HepG2 (cell line): ENCODE measurements around the gene ZNF524. TPM values are rescaled to one million over a fixed set of nuclear protein-coding genes. Genes with fewer than 3 reads are reported as not detected.

Experiments used
- AKAP8 ChIP-seq: sonication (generic); formaldehyde crosslinking; IDR thresholded peaks from 2 replicates; pipeline ENCODE4 v1.5.1; 2020; ENCODE audit warnings: mild to moderate bottlenecking, missing genetic modification reagents
- EP300 ChIP-seq, 3 experiments: sonication (generic) in 1 of 3; formaldehyde crosslinking in 1 of 3; IDR thresholded peaks; 2 replicates each; pipeline versions ENCODE4 v1.5.1 to v1.6.1; 2011 to 2020; ENCODE audit warnings: low read depth in 2 of 3, low read length in 2 of 3, borderline replicate concordance in 1 of 3, improper control_type of control experiment in 1 of 3, mild to moderate bottlenecking in 1 of 3, missing genetic modification reagents in 1 of 3, moderate library complexity in 1 of 3
- KDM2A ChIP-seq: sonication (generic); formaldehyde crosslinking; IDR thresholded peaks from 2 replicates; pipeline ENCODE4 v1.4.0; 2020; ENCODE audit warnings: low read depth, missing genetic modification reagents, borderline replicate concordance
- MTA1 ChIP-seq: sonication (generic); formaldehyde crosslinking; IDR thresholded peaks from 2 replicates; pipeline ENCODE4 v1.4.0; 2020; ENCODE audit warnings: missing genetic modification reagents, mild to moderate bottlenecking, borderline replicate concordance
- MZF1 ChIP-seq: sonication (generic); formaldehyde crosslinking; IDR thresholded peaks from 2 replicates; pipeline ENCODE4 v1.8.1; 2023; ENCODE audit warnings: mild to moderate bottlenecking, missing genetic modification reagents, borderline replicate concordance
- NR1H2 ChIP-seq: sonication (generic); formaldehyde crosslinking; IDR thresholded peaks from 2 replicates; pipeline ENCODE4 v1.8.1; 2022; ENCODE audit warnings: low read depth, missing genetic modification reagents, borderline replicate concordance
- PRDM15 ChIP-seq: sonication (generic); formaldehyde crosslinking; IDR thresholded peaks from 2 replicates; pipeline ENCODE4 v1.4.0; 2020; ENCODE audit warnings: missing genetic modification reagents
- REL ChIP-seq: sonication (generic); formaldehyde crosslinking; conservative IDR thresholded peaks from 2 replicates; pipeline ENCODE4 v1.8.0; 2022; ENCODE audit warnings: mild to moderate bottlenecking, missing genetic modification reagents, moderate library complexity
- RNF2 ChIP-seq: fragments of 450-650 bp; conservative IDR thresholded peaks from 2 replicates; pipeline ENCODE4 v1.6.1; 2016; ENCODE audit warnings: low read depth
- SRSF1 ChIP-seq: fragments of 200-400 bp; formaldehyde crosslinking; optimal IDR thresholded peaks from 2 replicates; pipeline ENCODE3; 2017; ENCODE audit warnings: mild to moderate bottlenecking, low read depth, low read length, moderate library complexity
- TBL1XR1 ChIP-seq: fragments of 150-350 bp; IDR thresholded peaks from 2 replicates; pipeline ENCODE4 v1.6.1; 2014; ENCODE audit warnings: borderline replicate concordance, low read length; ENCODE audit not compliant: partially characterized antibody
- THAP11 ChIP-seq: IDR thresholded peaks from 2 replicates; pipeline ENCODE4 v1.6.1; 2016; ENCODE audit warnings: missing biosample characterization, missing genetic modification reagents
- ZBTB14 ChIP-seq: sonication (generic); formaldehyde crosslinking; IDR thresholded peaks from 2 replicates; pipeline ENCODE4 v1.4.0; 2020; ENCODE audit warnings: missing genetic modification reagents
- ZNF564 ChIP-seq: sonication (generic); formaldehyde crosslinking; IDR thresholded peaks from 2 replicates; pipeline ENCODE4 v1.8.1; 2023; ENCODE audit warnings: mild to moderate bottlenecking, missing genetic modification reagents
- ZNF644 ChIP-seq: IDR thresholded peaks from 2 replicates; pipeline ENCODE4 v1.6.1; 2016; ENCODE audit warnings: low read depth
- ZNF747 ChIP-seq: sonication (generic); formaldehyde crosslinking; IDR thresholded peaks from 2 replicates; pipeline ENCODE4 v1.8.1; 2023; ENCODE audit warnings: missing genetic modification reagents, mild to moderate bottlenecking, borderline replicate concordance
- ZSCAN25 ChIP-seq: sonication (generic); formaldehyde crosslinking; IDR thresholded peaks from 2 replicates; pipeline ENCODE4 v1.8.0; 2022; ENCODE audit warnings: mild to moderate bottlenecking, missing genetic modification reagents
- polyA plus RNA-seq, 8 experiments: library from polyadenylated mRNA; depleted of rRNA in 3 of 8; stranded (reverse) in 7 of 8; unstranded in 1 of 8; fragments of >200 nt; fragmentation: Illumina TruSeq in 4 of 8; extraction: Trizol in 4 of 8; gene quantifications; 2 replicates each; pipeline versions ENCODE4 v1.2.1 to v1.2.3, GENCODE V29; 2011 to 2016; ENCODE audit warnings: low read depth in 4 of 8, missing spikeins in 1 of 8, mixed read lengths in 1 of 8; ENCODE audit not compliant: insufficient read depth in 1 of 8
- total RNA-seq, 5 experiments: library from RNA; depleted of rRNA; stranded (reverse); fragments of >200 nt; fragmentation: Illumina TruSeq; extraction: Trizol; gene quantifications; 2 replicates each; pipeline ENCODE4 v1.2.3, GENCODE V29; 2016; ENCODE audit warnings: low read depth in 1 of 5
- TF ChIP-seq, protein P1 (sequence below): sonication (generic); formaldehyde crosslinking; IDR thresholded peaks from 2 replicates; pipeline ENCODE4 v1.5.0; 2020; ENCODE audit warnings: mild to moderate bottlenecking, missing genetic modification reagents, borderline replicate concordance

Gene ZNF524
- total and polyA plus RNA-seq, 2 of the 13 experiments (the other 11 are each of a cell fraction or from before 2014, with no cell fraction given) = 3.2 to 4.6 TPM

DNA sequence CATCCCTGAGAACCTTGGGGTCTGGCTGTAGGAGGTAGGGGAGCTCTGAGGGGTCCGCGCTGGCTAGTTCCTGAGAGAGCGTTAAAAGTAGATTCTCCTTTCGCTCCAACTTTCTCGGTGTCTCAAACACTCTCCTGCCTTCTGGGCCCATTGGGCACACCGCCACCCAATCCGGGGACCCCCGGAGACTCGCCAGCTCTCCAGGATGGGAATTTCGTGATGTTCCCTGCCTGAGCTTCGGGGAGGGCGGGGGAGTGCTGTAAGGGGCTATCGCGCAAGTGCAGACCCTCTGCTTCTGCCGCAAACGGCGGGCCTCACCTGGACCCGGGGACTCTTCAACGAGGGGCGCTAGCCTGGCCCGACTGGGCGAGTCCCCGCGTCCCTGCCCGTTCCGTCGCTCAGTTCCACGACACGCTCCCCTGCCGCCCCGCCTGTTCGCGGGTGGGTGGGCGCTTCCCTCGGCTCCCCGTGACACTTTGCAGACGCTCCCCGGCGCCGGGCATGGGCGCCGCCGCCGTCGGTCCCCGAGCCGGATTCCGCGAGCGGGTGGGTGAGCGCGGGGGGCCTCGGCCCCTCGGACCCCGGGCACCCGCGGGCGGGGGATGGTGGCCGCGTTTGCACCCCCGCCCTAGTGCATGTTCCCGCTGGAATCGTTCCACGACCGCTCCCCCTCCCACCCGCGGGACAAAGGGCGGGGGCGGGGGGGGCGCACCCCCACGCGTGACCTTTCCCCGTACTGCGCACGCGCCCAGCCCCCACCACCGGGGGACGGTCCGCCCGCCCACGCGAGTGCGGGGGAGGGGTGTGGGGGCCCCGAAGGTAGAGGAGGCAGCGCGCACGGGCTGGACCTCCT lies 47.9 kb downstream of the ZNF524 start, which contains the start of gene CCDC106 (continued):
- TF ChIP-seq RNF2 = no peak
- TF ChIP-seq ZBTB14 (CRISPR knock-in tag) = 0 out of 2 replicates have a peak, but pooled peaks have one; percentile 10
- TF ChIP-seq ZNF644 = no peak
- peak; percentile 68 for TF ChIP-seq KDM2A (CRISPR knock-in tag)
- no peak for TF ChIP-seq REL
- TF ChIP-seq ZNF564 (CRISPR knock-in tag) = 0 out of 2 replicates have a peak, but pooled peaks have one; percentile 55
- TF ChIP-seq TBL1XR1 = no peak
- peak; percentile 97 for TF ChIP-seq AKAP8
- peak; percentile 88; the same call in 1 of the 2 replicates for TF ChIP-seq ZNF747 (CRISPR knock-in tag)
- TF ChIP-seq THAP11 = peak; percentile 60; the same call in 1 of the 2 replicates
- no peak for TF ChIP-seq PRDM15 (CRISPR knock-in tag)
- TF ChIP-seq, protein P1, sequence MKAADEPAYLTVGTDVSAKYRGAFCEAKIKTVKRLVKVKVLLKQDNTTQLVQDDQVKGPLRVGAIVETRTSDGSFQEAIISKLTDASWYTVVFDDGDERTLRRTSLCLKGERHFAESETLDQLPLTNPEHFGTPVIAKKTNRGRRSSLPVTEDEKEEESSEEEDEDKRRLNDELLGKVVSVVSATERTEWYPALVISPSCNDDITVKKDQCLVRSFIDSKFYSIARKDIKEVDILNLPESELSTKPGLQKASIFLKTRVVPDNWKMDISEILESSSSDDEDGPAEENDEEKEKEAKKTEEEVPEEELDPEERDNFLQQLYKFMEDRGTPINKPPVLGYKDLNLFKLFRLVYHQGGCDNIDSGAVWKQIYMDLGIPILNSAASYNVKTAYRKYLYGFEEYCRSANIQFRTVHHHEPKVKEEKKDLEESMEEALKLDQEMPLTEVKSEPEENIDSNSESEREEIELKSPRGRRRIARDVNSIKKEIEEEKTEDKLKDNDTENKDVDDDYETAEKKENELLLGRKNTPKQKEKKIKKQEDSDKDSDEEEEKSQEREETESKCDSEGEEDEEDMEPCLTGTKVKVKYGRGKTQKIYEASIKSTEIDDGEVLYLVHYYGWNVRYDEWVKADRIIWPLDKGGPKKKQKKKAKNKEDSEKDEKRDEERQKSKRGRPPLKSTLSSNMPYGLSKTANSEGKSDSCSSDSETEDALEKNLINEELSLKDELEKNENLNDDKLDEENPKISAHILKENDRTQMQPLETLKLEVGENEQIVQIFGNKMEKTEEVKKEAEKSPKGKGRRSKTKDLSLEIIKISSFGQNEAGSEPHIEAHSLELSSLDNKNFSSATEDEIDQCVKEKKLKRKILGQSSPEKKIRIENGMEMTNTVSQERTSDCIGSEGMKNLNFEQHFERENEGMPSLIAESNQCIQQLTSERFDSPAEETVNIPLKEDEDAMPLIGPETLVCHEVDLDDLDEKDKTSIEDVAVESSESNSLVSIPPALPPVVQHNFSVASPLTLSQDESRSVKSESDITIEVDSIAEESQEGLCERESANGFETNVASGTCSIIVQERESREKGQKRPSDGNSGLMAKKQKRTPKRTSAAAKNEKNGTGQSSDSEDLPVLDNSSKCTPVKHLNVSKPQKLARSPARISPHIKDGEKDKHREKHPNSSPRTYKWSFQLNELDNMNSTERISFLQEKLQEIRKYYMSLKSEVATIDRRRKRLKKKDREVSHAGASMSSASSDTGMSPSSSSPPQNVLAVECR (CRISPR knock-in tag) = peak; percentile 79; the same call in 1 of the 2 replicates
- no peak; the same call in 1 of the 2 replicates for TF ChIP-seq NR1H2 (CRISPR knock-in tag)
- TF ChIP-seq ZSCAN25 (CRISPR knock-in tag) = no peak
- peak; percentile 90; the same call in 1 of the 2 replicates for TF ChIP-seq MTA1 (CRISPR knock-in tag)
- no peak for TF ChIP-seq MZF1 (CRISPR knock-in tag)
- TF ChIP-seq SRSF1 = peak; percentile 38
- TF ChIP-seq EP300 (IDR thresholded peaks at IDR 0.05; ENCODE audit: low read depth in 2 of 2, low read length in 2 of 2) = no peak
- TF ChIP-seq EP300 (CRISPR knock-in tag; IDR thresholded peaks at IDR 0.05; ENCODE audit: borderline replicate concordance) = no peak
